Type B pancreatic cell (in vitro differentiated cells): Measurements from ENCODE around the gene LHX2. TPM values are rescaled to one million over a fixed set of nuclear protein-coding genes. Genes with fewer than 3 reads are reported as not detected.

Source experiments
- DNase-seq: peaks from one replicate; pipeline ENCODE4 v3.0.0; 2021; ENCODE audit warnings: mixed read lengths; ENCODE audit not compliant: unreplicated experiment; ENCODE audit errors: extremely low spot score
- H3K27ac Mint-ChIP-seq: 2 replicates; pipeline ENCODE4 v1.8.0; 2021; ENCODE audit warnings: mild to moderate bottlenecking, mixed read lengths
- H3K27me3 Mint-ChIP-seq: 2 replicates; pipeline ENCODE4 v1.8.0; 2021; ENCODE audit warnings: mixed read lengths
- H3K36me3 Mint-ChIP-seq: 2 replicates; pipeline ENCODE4 v1.8.0; 2021; ENCODE audit warnings: mixed read lengths
- H3K4me1 Mint-ChIP-seq: one replicate; pipeline ENCODE4 v1.8.0; 2021; ENCODE audit warnings: mixed read lengths; ENCODE audit not compliant: unreplicated experiment
- H3K4me3 Mint-ChIP-seq: 2 replicates; pipeline ENCODE4 v1.8.0; 2021; ENCODE audit warnings: mild to moderate bottlenecking, mixed read lengths
- H3K9me3 Mint-ChIP-seq: 2 replicates; pipeline ENCODE4 v1.8.0; 2021; ENCODE audit warnings: mixed read lengths
- total RNA-seq: library from RNA; stranded (reverse); gene quantifications from 2 replicates; pipeline ENCODE4 v1.2.1, GENCODE V29; 2021; ENCODE audit warnings: low replicate concordance
- TF ChIP-seq, protein P1 (sequence below): fragments of 200-600 bp; sonication (generic); conservative IDR thresholded peaks from 2 replicates; pipeline ENCODE4 v1.5.0; 2021; ENCODE audit warnings: antibody characterized with exemption, mild to moderate bottlenecking

The LHX2 gene
- total RNA-seq, 1 donor from 2014 or later: 1.2 TPM

DNA sequence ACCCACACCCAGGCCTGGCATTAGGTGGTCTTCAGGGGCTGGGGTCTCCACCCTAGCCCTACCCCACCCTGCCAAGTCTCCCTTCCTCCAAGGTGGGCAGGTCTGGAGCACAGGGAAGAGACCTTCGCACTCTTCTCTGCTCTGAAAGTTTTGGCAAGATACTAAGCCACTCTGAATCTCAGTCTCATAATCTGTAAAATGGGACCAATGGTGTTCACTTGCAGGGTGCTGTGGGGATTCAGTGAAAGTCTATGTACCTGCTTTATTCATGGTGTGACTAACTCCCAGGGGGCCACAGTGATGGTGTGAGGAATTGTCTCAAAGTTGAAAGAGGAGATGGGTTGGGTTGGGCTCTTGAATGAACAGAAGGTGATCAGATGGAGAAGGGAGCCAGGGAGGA, 25.0 kb downstream of the LHX2 start:
- Mint-ChIP-seq H3K36me3 (no peaks in the 10 kb centered on the region), H3K4me3 (no peak overlapping the region), H3K27me3 (peaks cover 93% of the 10 kb centered on the region), H3K9me3 (no peaks in the 10 kb centered on the region), H3K4me1 (peaks cover 6% of the 10 kb centered on the region), H3K27ac (no peak overlapping the region)
- TF ChIP-seq, protein P1, sequence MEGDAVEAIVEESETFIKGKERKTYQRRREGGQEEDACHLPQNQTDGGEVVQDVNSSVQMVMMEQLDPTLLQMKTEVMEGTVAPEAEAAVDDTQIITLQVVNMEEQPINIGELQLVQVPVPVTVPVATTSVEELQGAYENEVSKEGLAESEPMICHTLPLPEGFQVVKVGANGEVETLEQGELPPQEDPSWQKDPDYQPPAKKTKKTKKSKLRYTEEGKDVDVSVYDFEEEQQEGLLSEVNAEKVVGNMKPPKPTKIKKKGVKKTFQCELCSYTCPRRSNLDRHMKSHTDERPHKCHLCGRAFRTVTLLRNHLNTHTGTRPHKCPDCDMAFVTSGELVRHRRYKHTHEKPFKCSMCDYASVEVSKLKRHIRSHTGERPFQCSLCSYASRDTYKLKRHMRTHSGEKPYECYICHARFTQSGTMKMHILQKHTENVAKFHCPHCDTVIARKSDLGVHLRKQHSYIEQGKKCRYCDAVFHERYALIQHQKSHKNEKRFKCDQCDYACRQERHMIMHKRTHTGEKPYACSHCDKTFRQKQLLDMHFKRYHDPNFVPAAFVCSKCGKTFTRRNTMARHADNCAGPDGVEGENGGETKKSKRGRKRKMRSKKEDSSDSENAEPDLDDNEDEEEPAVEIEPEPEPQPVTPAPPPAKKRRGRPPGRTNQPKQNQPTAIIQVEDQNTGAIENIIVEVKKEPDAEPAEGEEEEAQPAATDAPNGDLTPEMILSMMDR: no peak
- DNase-seq: no peak

- H3K27me3 Mint-ChIP-seq: peaks cover 91% of the 10 kb centered on the region
- H3K4me1 Mint-ChIP-seq: peaks cover 6% of the 10 kb centered on the region
- no peak overlapping the region for H3K4me3 Mint-ChIP-seq
- H3K9me3 Mint-ChIP-seq: no peaks in the 10 kb centered on the region
- no peak overlapping the region for H3K27ac Mint-ChIP-seq
- TF ChIP-seq, protein P1: no peak
- no peaks in the 10 kb centered on the region for H3K36me3 Mint-ChIP-seq
- DNase-seq: no peak
Measured at GRCh38 chr9:124037790-124038189, 26.2 kb downstream of the LHX2 start.

- Mint-ChIP-seq H3K4me3 (no peak overlapping the region), H3K27ac (no peak overlapping the region), H3K4me1 (peaks cover 6% of the 10 kb centered on the region), H3K27me3 (peaks cover 90% of the 10 kb centered on the region), H3K36me3 (no peaks in the 10 kb centered on the region), H3K9me3 (no peaks in the 10 kb centered on the region)
- TF ChIP-seq, protein P1: no peak
- DNase-seq: no peak
Measured at GRCh38 chr9:124038239-124038638, 26.7 kb downstream of the LHX2 start.

DNA sequence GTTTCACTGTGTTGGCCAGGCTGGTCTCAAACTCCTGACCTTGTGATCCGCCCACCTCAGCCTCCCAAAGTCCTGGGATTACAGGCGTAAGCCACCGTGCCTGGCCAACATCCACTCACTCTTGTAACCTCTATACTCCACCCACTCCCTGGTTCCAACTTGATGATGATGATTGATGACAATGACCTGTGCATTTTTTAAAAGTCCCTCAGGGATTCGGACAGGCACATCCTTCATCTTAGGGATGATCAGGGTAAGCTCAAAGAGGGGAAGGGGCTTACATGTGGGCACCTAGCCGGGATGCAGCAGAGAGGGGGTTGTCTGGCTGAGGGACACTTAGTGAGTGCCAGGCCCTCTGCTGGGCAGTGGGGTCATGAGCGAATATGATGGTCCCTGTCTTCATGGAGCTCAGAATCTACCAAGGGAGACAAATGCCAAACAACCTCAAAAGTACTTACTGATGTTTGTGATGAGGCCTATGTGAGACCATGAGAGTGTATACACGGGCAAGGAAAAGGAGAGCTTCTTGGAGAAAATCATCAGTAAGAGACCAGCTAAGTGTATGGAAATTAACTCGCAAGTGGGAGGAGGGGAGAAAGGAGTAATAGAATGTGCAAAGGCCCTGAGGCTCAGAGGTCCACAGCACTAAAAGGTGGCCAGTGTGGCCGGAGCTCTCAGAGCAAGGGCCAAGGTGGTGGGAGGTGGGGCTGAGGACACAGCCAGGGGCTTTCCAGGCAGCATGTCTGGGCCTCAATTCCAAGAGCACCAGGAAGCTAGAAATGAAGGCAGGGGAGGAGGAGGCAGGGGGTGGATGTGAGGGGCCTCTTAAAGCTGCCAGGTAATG, 27.4 kb downstream of the LHX2 start:
- no peak for DNase-seq
- H3K36me3 Mint-ChIP-seq: no peaks in the 10 kb centered on the region
- H3K9me3 Mint-ChIP-seq: no peaks in the 10 kb centered on the region
- peaks cover 90% of the 10 kb centered on the region for H3K27me3 Mint-ChIP-seq
- H3K4me1 Mint-ChIP-seq: peaks cover 6% of the 10 kb centered on the region
- H3K27ac Mint-ChIP-seq: no peak overlapping the region
- TF ChIP-seq, protein P1: no peak
- H3K4me3 Mint-ChIP-seq: no peak overlapping the region

DNA sequence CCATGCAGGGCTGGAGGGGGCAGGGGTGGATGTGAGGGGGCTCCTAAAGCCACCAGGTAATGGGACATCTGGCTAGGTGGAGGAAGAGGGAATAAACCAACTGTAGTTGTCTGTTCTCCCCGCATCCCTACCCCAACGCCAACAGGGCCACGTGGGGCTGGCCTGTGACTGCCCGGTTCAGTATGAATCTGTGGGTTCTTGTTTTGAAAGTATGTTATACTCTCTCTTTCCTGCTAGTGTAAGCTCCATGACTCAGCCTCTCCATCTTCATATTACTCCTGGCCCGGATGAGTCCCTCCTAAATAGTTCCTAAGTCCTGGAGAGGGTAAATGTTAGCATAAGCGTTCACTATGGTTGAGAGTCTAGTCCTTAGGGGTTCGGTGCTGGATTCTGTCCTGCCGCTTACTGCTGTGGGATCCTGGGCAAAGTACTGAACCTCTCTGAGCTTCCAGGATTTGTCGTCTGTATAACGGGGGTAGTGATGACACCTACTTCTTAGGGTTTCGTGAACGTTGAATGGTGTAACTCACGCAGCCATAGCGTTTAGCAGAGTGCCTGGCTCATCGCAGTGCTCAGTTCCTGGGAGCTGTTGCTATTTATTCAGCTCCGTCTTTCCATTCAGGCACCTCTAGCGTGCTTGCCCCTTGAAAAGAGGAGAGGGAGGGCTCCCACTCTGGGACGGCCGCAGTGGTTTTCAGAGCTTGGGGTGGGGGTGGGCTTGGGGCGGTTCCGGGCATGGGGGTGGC, 28.8 kb downstream of the LHX2 start:
- Mint-ChIP-seq H3K9me3 (no peaks in the 10 kb centered on the region), H3K27ac (no peak overlapping the region), H3K27me3 (peaks cover 92% of the 10 kb centered on the region), H3K4me1 (peaks cover 6% of the 10 kb centered on the region), H3K4me3 (peak overlapping the region; percentile 57), H3K36me3 (no peaks in the 10 kb centered on the region)
- TF ChIP-seq, protein P1: no peak
- DNase-seq: no peak
